GM20000 (cell line): ENCODE data around the gene OVCA2.
A peak's percentile ranks its signal among the peaks of the same experiment; 100 is the strongest.

Experiments
- DNase-seq: peaks from one replicate; pipeline ENCODE4 v3.0.0; 2012; ENCODE audit warnings: low spot score
- CTCF ChIP-seq: IDR thresholded peaks from 2 replicates; pipeline ENCODE4 v1.5.1; 2012; ENCODE audit warnings: mild to moderate bottlenecking, control low read depth; ENCODE audit errors: extremely low read depth, missing control alignments

The OVCA2 gene

GRCh38 chr17:2028737-2029136, 13.1 kb upstream of the OVCA2 start:
- TF ChIP-seq CTCF, result no peak
- DNase-seq, result no peak

- TF ChIP-seq CTCF, result no peak
- peak; percentile 93 for DNase-seq
Observed at GRCh38 chr17:2029911-2030778, 11.7 kb upstream of the OVCA2 start, which contains the start of gene DPH1. Gene DPH1 (plus strand): TSS chr17:2030153. CDS start chr17:2030170, 17 bp downstream.

- DNase-seq, result no peak
- TF ChIP-seq CTCF, result peak; percentile 66
Observed at GRCh38 chr17:2030779-2031163, 11.1 kb upstream of the OVCA2 start.

- TF ChIP-seq CTCF, result no peak
- DNase-seq, result no peak
Observed at GRCh38 chr17:2033153-2033552, 8.7 kb upstream of the OVCA2 start.

GRCh38 chr17:2034157-2034556, 7.7 kb upstream of the OVCA2 start:
- TF ChIP-seq CTCF, result no peak
- DNase-seq, result no peak

- TF ChIP-seq CTCF, result no peak
- no peak for DNase-seq
Observed at GRCh38 chr17:2034806-2035540, 6.8 kb upstream of the OVCA2 start.
